IMR-90 (cell line): ENCODE measurements around the gene DDIAS. TPM values are rescaled to one million over a fixed set of nuclear protein-coding genes. Genes with fewer than 3 reads are reported as not detected.

ENCODE experiments used
- ATAC-seq: fragments of 200-7000 bp; cut with Tn5 transposase; 2 replicates; pipeline ENCODE4 v1.9.1; 2020; ENCODE audit warnings: low read depth, mild to moderate bottlenecking, moderate library complexity
- BruUV-seq: library from RNA; stranded (reverse); fragments of 400-500 nt; replicated peaks from 2 replicates; lab custom pipeline; 2021; lab: Mats Ljungman, UMichigan
- CTCF ChIA-PET: fragments of 300-600 bp; formaldehyde crosslinking; extraction: SDS; loops from one replicate; lab custom pipeline; 2021; ENCODE audit warnings: antibody characterized with exemption; lab: Yijun Ruan, JAX
- POLR2A ChIA-PET: fragments of 300-600 bp; sonication (Branson Sonifier 250); formaldehyde crosslinking; loops from one replicate; lab custom pipeline; 2022; ENCODE audit warnings: antibody characterized with exemption; ENCODE audit not compliant: unreplicated experiment; lab: Charles Lee
- DNase-seq: peaks from one replicate; pipeline ENCODE4 v3.0.0; 2013
- H2AFZ ChIP-seq: replicated peaks from 2 replicates; pipeline ENCODE3; 2013; ENCODE audit warnings: low read length, mild to moderate bottlenecking; ENCODE audit not compliant: poor library complexity
- H2AK5ac ChIP-seq: 2 replicates; pipeline ENCODE4 v1.6.1; 2013; ENCODE audit warnings: low read depth, low read length, inconsistent platforms
- H2AK9ac ChIP-seq: replicated peaks from 2 replicates; pipeline ENCODE3; 2013; ENCODE audit warnings: mild to moderate bottlenecking, low read depth, low read length, moderate library complexity; ENCODE audit not compliant: poor library complexity
- H2BK120ac ChIP-seq: 2 replicates; pipeline ENCODE4 v1.6.1; 2013; ENCODE audit warnings: low read depth, low read length, inconsistent platforms
- H2BK15ac ChIP-seq: 3 replicates; pipeline ENCODE4 v1.6.1; 2013; ENCODE audit warnings: low read depth, low read length, inconsistent platforms
- H2BK20ac ChIP-seq: 2 replicates; pipeline ENCODE4 v1.6.1; 2013; ENCODE audit warnings: low read depth, mild to moderate bottlenecking, inconsistent platforms, low read length, moderate library complexity
- H2BK5ac ChIP-seq: 2 replicates; pipeline ENCODE4 v1.6.1; 2013; ENCODE audit warnings: mild to moderate bottlenecking, low read depth, low read length, inconsistent platforms; ENCODE audit not compliant: poor library complexity, severe bottlenecking
- H3K14ac ChIP-seq: replicated peaks from 2 replicates; pipeline ENCODE4 v1.6.1; 2013; ENCODE audit warnings: low read depth, low read length, inconsistent platforms
- H3K18ac ChIP-seq: 2 replicates; pipeline ENCODE4 v1.6.1; 2013; ENCODE audit warnings: low read depth, low read length, control low read depth
- H3K23ac ChIP-seq: 2 replicates; pipeline ENCODE4 v1.6.1; 2013; ENCODE audit warnings: low read depth, low read length, inconsistent platforms
- H3K27ac ChIP-seq: 2 replicates; pipeline ENCODE4 v1.5.1; 2013; ENCODE audit warnings: mild to moderate bottlenecking, control low read depth, low read length; ENCODE audit not compliant: insufficient read depth
- H3K27me3 ChIP-seq: 2 replicates; pipeline ENCODE4 v1.6.1; 2013; ENCODE audit warnings: low read length; ENCODE audit not compliant: control insufficient read depth, insufficient read depth
- H3K36me3 ChIP-seq: 2 replicates; pipeline ENCODE4 v1.6.1; 2013; ENCODE audit warnings: low read length, mixed read lengths; ENCODE audit not compliant: control insufficient read depth, insufficient read depth
- H3K4ac ChIP-seq: 2 replicates; pipeline ENCODE4 v1.6.1; 2013; ENCODE audit warnings: low read depth, low read length, inconsistent platforms
- H3K4me1 ChIP-seq: 2 replicates; pipeline ENCODE4 v1.6.1; 2013; ENCODE audit warnings: low read length, mixed read lengths; ENCODE audit not compliant: control insufficient read depth, insufficient read depth
- H3K4me2 ChIP-seq: 2 replicates; pipeline ENCODE4 v1.6.1; 2013; ENCODE audit warnings: low read depth, mild to moderate bottlenecking, control low read depth, low read length, moderate library complexity
- H3K4me3 ChIP-seq: 2 replicates; pipeline ENCODE4 v1.5.1; 2013; ENCODE audit warnings: low read depth, mild to moderate bottlenecking, control low read depth, low read length, moderate library complexity; ENCODE audit not compliant: insufficient read depth
- H3K56ac ChIP-seq: 2 replicates; pipeline ENCODE4 v1.6.1; 2013; ENCODE audit warnings: low read length, inconsistent platforms; ENCODE audit not compliant: insufficient read depth; ENCODE audit errors: extremely low read depth
- H3K79me1 ChIP-seq, 2 experiments: 2 replicates each; pipeline ENCODE4 v1.6.1; 2013; ENCODE audit warnings: low read length in 2 of 2, inconsistent platforms in 1 of 2, low read depth in 1 of 2
- H3K9ac ChIP-seq: 2 replicates; pipeline ENCODE4 v1.6.1; 2013; ENCODE audit warnings: low read depth, low read length, control low read depth
- H3K9me1 ChIP-seq: 2 replicates; pipeline ENCODE4 v1.6.1; 2013; ENCODE audit warnings: low read length, inconsistent platforms; ENCODE audit not compliant: insufficient read depth
- H3K9me3 ChIP-seq: 2 replicates; pipeline ENCODE4 v1.6.1; 2013; ENCODE audit warnings: low read length; ENCODE audit not compliant: control insufficient read depth, insufficient read depth
- H4K20me1 ChIP-seq: 2 replicates; pipeline ENCODE4 v1.6.1; 2013; ENCODE audit warnings: low read length, inconsistent platforms; ENCODE audit not compliant: insufficient read depth
- H4K5ac ChIP-seq: 2 replicates; pipeline ENCODE4 v1.6.1; 2013; ENCODE audit warnings: mild to moderate bottlenecking, low read depth, low read length, control low read depth
- H4K8ac ChIP-seq, 2 experiments: 2 replicates each; pipeline ENCODE4 v1.6.1; 2013; ENCODE audit warnings: low read depth in 2 of 2, low read length in 2 of 2, control low read depth in 1 of 2, inconsistent platforms in 1 of 2
- H4K91ac ChIP-seq: 2 replicates; pipeline ENCODE4 v1.6.1; 2013; ENCODE audit warnings: low read depth, low read length, inconsistent platforms; ENCODE audit not compliant: insufficient read depth
- BHLHE40 ChIP-seq: fragments of 150-350 bp; IDR thresholded peaks from 2 replicates; pipeline ENCODE4 v1.6.1; 2016; ENCODE audit warnings: mild to moderate bottlenecking, low read depth, low read length
- CEBPB ChIP-seq: IDR thresholded peaks from 2 replicates; pipeline ENCODE4 v1.6.1; 2012; ENCODE audit warnings: low read depth, low read length, improper control_type of control experiment
- CHD1 ChIP-seq: IDR thresholded peaks from 2 replicates; pipeline ENCODE4 v1.6.1; 2012; ENCODE audit warnings: low read depth, low read length, improper control_type of control experiment
- FOS ChIP-seq: fragments of 150-350 bp; IDR thresholded peaks from 2 replicates; pipeline ENCODE4 v1.6.1; 2016; ENCODE audit warnings: low read depth, low read length
- MAFK ChIP-seq: IDR thresholded peaks from 2 replicates; pipeline ENCODE4 v1.6.1; 2012; ENCODE audit warnings: low read depth, low read length, improper control_type of control experiment
- MXI1 ChIP-seq: IDR thresholded peaks from 2 replicates; pipeline ENCODE4 v1.6.1; 2012; ENCODE audit warnings: low read depth, mild to moderate bottlenecking, low read length, moderate library complexity, borderline replicate concordance
- POLR2A ChIP-seq: IDR thresholded peaks from 2 replicates; pipeline ENCODE4 v1.6.1; 2012; ENCODE audit warnings: mild to moderate bottlenecking, low read depth, low read length
- RAD21 ChIP-seq: IDR thresholded peaks from 2 replicates; pipeline ENCODE4 v1.6.1; 2012; ENCODE audit warnings: low read length, improper control_type of control experiment
- RCOR1 ChIP-seq: IDR thresholded peaks from 2 replicates; pipeline ENCODE4 v1.6.1; 2012; ENCODE audit warnings: mild to moderate bottlenecking, low read length, improper control_type of control experiment; ENCODE audit not compliant: insufficient replicate concordance
- RFX5 ChIP-seq: IDR thresholded peaks from 2 replicates; pipeline ENCODE4 v1.8.0; 2012; ENCODE audit warnings: low read depth, mild to moderate bottlenecking, low read length, moderate library complexity
- SMC3 ChIP-seq: fragments of 150-350 bp; IDR thresholded peaks from 2 replicates; pipeline ENCODE4 v1.6.1; 2016; ENCODE audit warnings: low read depth, mild to moderate bottlenecking, antibody characterized with exemption, low read length, moderate library complexity
- WGBS, 2 experiments: methylation state at CpG; one replicate each; pipeline versions ENCODE4 v1.1.5 to v1.1.7; 2013; ENCODE audit warnings: missing lambda C conversion rate in 2 of 2; ENCODE audit not compliant: insufficient read length in 1 of 2; ENCODE audit errors: extremely low coverage in 2 of 2; 5-methylcytosine and 5-hydroxymethylcytosine counted together
- dilution Hi-C: fragments of 300-500 bp; cut with HindIII; formaldehyde crosslinking; loops from one replicate; pipeline ENCODE4 v1.14.3; 2018; ENCODE audit warnings: low sequenced_read_pairs; ENCODE audit not compliant: unreplicated experiment
- in situ Hi-C: fragments of 300-500 bp; cut with MboI; formaldehyde crosslinking; loops from 3 replicates; pipeline ENCODE4 v1.14.3; 2019; ENCODE audit warnings: low sequenced_read_pairs, inconsistent platforms, mixed read lengths
- intact Hi-C: fragments of 100-400 bp; cut with micrococcal nuclease; formaldehyde crosslinking; loops from 2 replicates; pipeline ENCODE4 v1.10.0; 2022
- polyA plus RNA-seq, 3 experiments: library from polyadenylated mRNA; depleted of rRNA; stranded (reverse); fragments of >200 nt; gene quantifications; 2 replicates each; pipeline ENCODE4 v1.2.3, GENCODE V29; 2012; ENCODE audit warnings: low replicate concordance in 1 of 3
- total RNA-seq: library from RNA; depleted of rRNA; stranded (reverse); fragments of >200 nt; gene quantifications from 2 replicates; pipeline ENCODE4 v1.2.3, GENCODE V29; 2012
- TF ChIP-seq, protein P1 (sequence below): fragments of 150-350 bp; IDR thresholded peaks from 2 replicates; pipeline ENCODE4 v1.6.1; 2016; ENCODE audit warnings: low read depth, mild to moderate bottlenecking, low read length, moderate library complexity, borderline replicate concordance
- TF ChIP-seq, protein P2 (sequence below): fragments of 150-350 bp; IDR thresholded peaks from 2 replicates; pipeline ENCODE4 v1.6.1; 2017; ENCODE audit warnings: mild to moderate bottlenecking, antibody characterized with exemption, low read length, low read depth

Gene DDIAS
- total and polyA plus RNA-seq, 2 of the 4 experiments (the other 2 are of a cell fraction) = 4.3 to 15.8 TPM

- Histone ChIP-seq H3K14ac (no peak overlapping the region), H2AK9ac (peak overlapping the region; percentile 57), H3K9me1 (0 out of 2 replicates have a peak, but pooled peaks cover 5% of the 10 kb centered on the region), H3K9me3 (no peaks in the 10 kb centered on the region), H3K36me3 (no peaks in the 10 kb centered on the region), H2BK15ac (no peak overlapping the region), H2BK5ac (no peak overlapping the region), H4K5ac (no peak overlapping the region), H2BK20ac (no peak overlapping the region), H2AFZ (peak overlapping the region; percentile 99), H3K9ac (peak overlapping the region; percentile 30; the same call in 1 of the 2 replicates), H3K27me3 (no peaks in the 10 kb centered on the region), H3K4me3 (peak overlapping the region; percentile 64), H4K8ac (no peak overlapping the region), H3K4me2 (peak overlapping the region; percentile 78), H3K4me1 (0 out of 2 replicates have a peak, but pooled peaks cover 1% of the 10 kb centered on the region), H3K79me1 (peaks cover 16 to 30% of the 10 kb centered on the region in 2 experiments), H3K23ac (no peak overlapping the region), H3K27ac (no peak overlapping the region), H3K4ac (no peak overlapping the region), H2AK5ac (no peak overlapping the region), H2BK120ac (no peak overlapping the region), H4K91ac (no peak overlapping the region), H3K18ac (no peak overlapping the region), H4K20me1 (no peaks in the 10 kb centered on the region), H3K56ac (peak overlapping the region; percentile 46; the same call in 1 of the 2 replicates)
- DNase-seq (no peak), ATAC-seq (no peak)
- 0% methylated on average over 3 of the region's 15 CpGs; no CpG with 5 or more reads in 1 of the 2 experiments for WGBS, 2 experiments
- POLR2A ChIA-PET = interaction anchor here (0.8 kb wide), 1 partner anchor 255 kb away, joined by 3 read pairs; the partner anchor contains the start of gene PCF11
- no TSS peak for BruUV-seq
- in situ Hi-C loops = loop anchor here (10.0 to 25.0 kb wide), 3 partner anchors 173 to 910 kb away; partner anchors contain the start of gene RAB30
- dilution Hi-C loops = no loop called here
- no peak for TF ChIP-seq RAD21
- TF ChIP-seq CHD1 = no peak
- TF ChIP-seq, protein P1, sequence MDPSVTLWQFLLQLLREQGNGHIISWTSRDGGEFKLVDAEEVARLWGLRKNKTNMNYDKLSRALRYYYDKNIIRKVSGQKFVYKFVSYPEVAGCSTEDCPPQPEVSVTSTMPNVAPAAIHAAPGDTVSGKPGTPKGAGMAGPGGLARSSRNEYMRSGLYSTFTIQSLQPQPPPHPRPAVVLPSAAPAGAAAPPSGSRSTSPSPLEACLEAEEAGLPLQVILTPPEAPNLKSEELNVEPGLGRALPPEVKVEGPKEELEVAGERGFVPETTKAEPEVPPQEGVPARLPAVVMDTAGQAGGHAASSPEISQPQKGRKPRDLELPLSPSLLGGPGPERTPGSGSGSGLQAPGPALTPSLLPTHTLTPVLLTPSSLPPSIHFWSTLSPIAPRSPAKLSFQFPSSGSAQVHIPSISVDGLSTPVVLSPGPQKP = no peak
- no peak for TF ChIP-seq POLR2A
- no peak for TF ChIP-seq BHLHE40
- TF ChIP-seq SMC3 = no peak
- no peak for TF ChIP-seq RCOR1
- TF ChIP-seq MAFK = no peak
- no peak for TF ChIP-seq CEBPB
- TF ChIP-seq, protein P2, sequence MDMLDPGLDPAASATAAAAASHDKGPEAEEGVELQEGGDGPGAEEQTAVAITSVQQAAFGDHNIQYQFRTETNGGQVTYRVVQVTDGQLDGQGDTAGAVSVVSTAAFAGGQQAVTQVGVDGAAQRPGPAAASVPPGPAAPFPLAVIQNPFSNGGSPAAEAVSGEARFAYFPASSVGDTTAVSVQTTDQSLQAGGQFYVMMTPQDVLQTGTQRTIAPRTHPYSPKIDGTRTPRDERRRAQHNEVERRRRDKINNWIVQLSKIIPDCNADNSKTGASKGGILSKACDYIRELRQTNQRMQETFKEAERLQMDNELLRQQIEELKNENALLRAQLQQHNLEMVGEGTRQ = no peak
- TF ChIP-seq RFX5 = no peak
- no peak for TF ChIP-seq FOS
- TF ChIP-seq MXI1 = no peak
- intact Hi-C loops = loop anchor here (2.0 to 5.0 kb wide), 3 partner anchors 255 to 385 kb away; partner anchors contain the start of genes CCDC90B and PCF11
- CTCF ChIA-PET = interaction anchor here (0.8 to 1.3 kb wide), 2 partner anchors 25 to 35 kb away, joined by 3 to 4 read pairs; no protein-coding TSS in a partner anchor
Observed at GRCh38 chr11:82901922-82902485, 468 bp downstream of the DDIAS start.
